H1 (cell line): Measurements from ENCODE around the gene UFSP2. TPM values are rescaled to one million over a fixed set of nuclear protein-coding genes. Genes with fewer than 3 reads are reported as not detected.

ENCODE experiments used
- CHD7 ChIP-seq: fragments of 300-600 bp; sonication (generic); IDR thresholded peaks from 2 replicates; pipeline ENCODE4 v1.7.1; 2012; ENCODE audit warnings: low read length, moderate library complexity, mild to moderate bottlenecking, inconsistent platforms; ENCODE audit not compliant: insufficient replicate concordance
- KDM1A ChIP-seq: fragments of 200-600, 300-600 bp; sonication (generic); IDR thresholded peaks from 2 replicates; pipeline ENCODE4 v1.7.1; 2016; ENCODE audit warnings: mild to moderate bottlenecking, low read length, borderline replicate concordance
- polyA plus RNA-seq, 7 experiments: library from polyadenylated mRNA; depleted of rRNA in 3 of 7; stranded (reverse) in 5 of 7; unstranded in 2 of 7; fragments of >200 nt in 5 of 7; fragments of 200-250 nt in 2 of 7; gene quantifications; 1 replicate in 5 of 7; 2 replicates in 1 of 7; 4 replicates in 1 of 7; pipeline versions ENCODE4 v1.2.1 to v1.2.3, GENCODE V29; 2011 to 2013; ENCODE audit warnings: missing spikeins in 2 of 7, mixed read lengths in 2 of 7
- total RNA-seq: library from RNA; stranded (reverse); fragmentation: NEBNext Ultra II Directional; extraction: Animal tissue kit (Norgen Biotek cat#: 25700); gene quantifications from 2 replicates; pipeline ENCODE4 v1.2.1, GENCODE V29; 2021

Gene UFSP2
- total and polyA plus RNA-seq, 2 of the 8 experiments (the other 6 are each of a cell fraction or from before 2014, with no cell fraction given) = 22.9 to 26.0 TPM

- TF ChIP-seq CHD7 = no peak
- no peak for TF ChIP-seq KDM1A
These were observed 67.9 kb downstream of the UFSP2 start (continued) for GRCh38 chr4:185357733-185358440.
